Memory B cell (primary cell): ENCODE measurements around the gene FAM174C.

Source experiments
- ATAC-seq: fragments of 150-1000 bp; cut with Tn5 transposase; 2 replicates; pipeline ENCODE4 v1.10.0; 2021; ENCODE audit warnings: low read depth, mild to moderate bottlenecking, moderate library complexity
- DNase-seq, 2 donors: peaks; one replicate each; pipeline ENCODE4 v3.0.0; 2022; ENCODE audit warnings: low spot score in 2 of 2
- H3K27ac Mint-ChIP-seq: one replicate; pipeline ENCODE4 v1.8.0; 2022; ENCODE audit warnings: mild to moderate bottlenecking, moderate library complexity, mixed read lengths
- H3K27me3 Mint-ChIP-seq: one replicate; pipeline ENCODE4 v1.8.0; 2022; ENCODE audit warnings: mixed read lengths
- H3K36me3 Mint-ChIP-seq: one replicate; pipeline ENCODE4 v1.8.0; 2022; ENCODE audit warnings: mild to moderate bottlenecking, mixed read lengths
- H3K4me1 Mint-ChIP-seq: one replicate; pipeline ENCODE4 v1.8.0; 2022; ENCODE audit warnings: mixed read lengths
- H3K4me3 Mint-ChIP-seq: one replicate; pipeline ENCODE4 v1.8.0; 2022; ENCODE audit warnings: mild to moderate bottlenecking, moderate library complexity, mixed read lengths
- H3K9me3 Mint-ChIP-seq: one replicate; pipeline ENCODE4 v1.8.0; 2022; ENCODE audit warnings: mixed read lengths

FAM174C gene

GRCh38 chr19:1284293-1284978, 9.1 kb downstream of the FAM174C start:
- H3K4me3 Mint-ChIP-seq: peak overlapping the region; percentile 67

GRCh38 chr19:1284979-1285736, 9.8 kb downstream of the FAM174C start:
- ATAC-seq (no peak), DNase-seq (peak in 1 of 2 donors; percentile 34)
- peaks cover 5% of the 10 kb centered on the region for H3K4me1 Mint-ChIP-seq
- peaks cover 25% of the 10 kb centered on the region for H3K27me3 Mint-ChIP-seq
- peaks cover 4% of the 10 kb centered on the region for H3K36me3 Mint-ChIP-seq
- H3K4me3 Mint-ChIP-seq: peak overlapping the region; percentile 67
- no peaks in the 10 kb centered on the region for H3K9me3 Mint-ChIP-seq
- no peak overlapping the region for H3K27ac Mint-ChIP-seq

More at GRCh38 chr19:1284293-1284978, 9.1 kb downstream of the FAM174C start:
- H3K36me3 Mint-ChIP-seq: peaks cover 9% of the 10 kb centered on the region
- peaks cover 21% of the 10 kb centered on the region for H3K27me3 Mint-ChIP-seq
- ATAC-seq (no peak), DNase-seq (peak in 1 of 2 donors; percentile 35)
- no peaks in the 10 kb centered on the region for H3K9me3 Mint-ChIP-seq
- no peak overlapping the region for H3K27ac Mint-ChIP-seq
- H3K4me1 Mint-ChIP-seq: peaks cover 11% of the 10 kb centered on the region

- Mint-ChIP-seq H3K9me3 (no peaks in the 10 kb centered on the region), H3K4me1 (peaks cover 5% of the 10 kb centered on the region), H3K4me3 (peak within 1 kb of the TSS; percentile 71), H3K27me3 (peaks cover 25% of the 10 kb centered on the region), H3K36me3 (peaks cover 2% of the 10 kb centered on the region), H3K27ac (no peak within 1 kb of the TSS)
- peak; percentile 17 for ATAC-seq
- DNase-seq: no peak
Measured at GRCh38 chr19:1285737-1286360, 10.5 kb downstream of the FAM174C start, which contains the start of gene EFNA2. EFNA2 (plus strand) TSS chr19:1285873; CDS start chr19:1286169, 296 bp downstream.

DNA sequence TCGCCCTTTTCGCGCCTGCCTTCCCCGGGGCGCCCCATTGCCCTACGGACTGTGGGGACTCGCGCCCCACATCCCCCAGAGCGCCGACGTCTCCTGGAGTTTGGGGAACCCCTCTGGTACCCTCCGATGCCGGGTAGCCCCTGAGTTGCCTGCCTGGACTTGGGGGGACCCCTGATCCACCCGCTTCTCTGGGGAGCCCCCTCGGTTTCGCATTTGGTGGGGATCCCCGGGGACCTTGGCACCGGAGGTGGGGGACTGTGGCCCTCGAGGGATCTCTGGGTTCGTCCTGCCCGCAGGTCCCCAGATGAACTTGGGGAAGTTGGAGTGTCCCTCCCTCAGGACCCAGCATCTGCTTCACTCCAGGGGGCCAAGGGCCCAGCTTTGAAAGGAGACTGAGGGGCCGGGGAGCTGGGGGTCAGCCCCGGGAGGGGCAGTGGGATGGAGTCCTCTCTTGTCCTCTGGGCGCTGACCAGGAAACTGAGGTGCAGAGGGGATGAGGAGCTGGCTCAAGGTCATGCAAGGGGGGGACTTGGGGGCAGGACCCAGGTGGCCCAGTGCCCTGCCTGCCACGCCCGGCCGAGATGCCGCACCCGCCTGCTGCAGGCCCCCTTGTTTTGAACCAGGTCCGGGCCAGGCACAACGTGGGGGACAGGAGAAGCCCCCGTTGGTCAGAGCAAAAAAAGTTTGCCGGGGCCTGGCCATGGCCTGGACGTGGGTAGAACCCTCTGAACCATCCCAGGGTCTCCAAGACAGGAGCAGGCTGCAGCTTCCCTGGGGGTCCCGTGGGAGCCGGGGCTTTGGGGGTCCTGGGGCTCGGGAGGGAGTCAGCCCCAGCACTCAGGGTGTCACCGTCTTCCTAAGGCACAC, 11.4 kb downstream of the FAM174C start:
- no peak overlapping the region for H3K27ac Mint-ChIP-seq
- no peaks in the 10 kb centered on the region for H3K9me3 Mint-ChIP-seq
- H3K27me3 Mint-ChIP-seq: peaks cover 24% of the 10 kb centered on the region
- H3K4me3 Mint-ChIP-seq: peak overlapping the region; percentile 71
- peaks cover 7% of the 10 kb centered on the region for H3K4me1 Mint-ChIP-seq
- no peak for DNase-seq
- no peak for ATAC-seq
- no peaks in the 10 kb centered on the region for H3K36me3 Mint-ChIP-seq

GRCh38 chr19:1287354-1288225, 12.3 kb downstream of the FAM174C start:
- Mint-ChIP-seq H3K27ac (no peak overlapping the region), H3K4me3 (no peak overlapping the region), H3K9me3 (no peaks in the 10 kb centered on the region), H3K36me3 (no peaks in the 10 kb centered on the region), H3K27me3 (peaks cover 29% of the 10 kb centered on the region), H3K4me1 (peaks cover 11% of the 10 kb centered on the region)
- ATAC-seq: no peak
- DNase-seq: peak in 1 of 2 donors; percentile 29

GRCh38 chr19:1288226-1288612, 12.9 kb downstream of the FAM174C start:
- Mint-ChIP-seq H3K4me3 (no peak overlapping the region), H3K9me3 (no peaks in the 10 kb centered on the region), H3K27ac (no peak overlapping the region), H3K4me1 (peaks cover 14% of the 10 kb centered on the region), H3K27me3 (peaks cover 29% of the 10 kb centered on the region), H3K36me3 (no peaks in the 10 kb centered on the region)
- DNase-seq: no peak
- no peak for ATAC-seq

GRCh38 chr19:1288833-1289685, 13.7 kb downstream of the FAM174C start:
- DNase-seq: peak in 1 of 2 donors; percentile 27
- Mint-ChIP-seq H3K36me3 (no peaks in the 10 kb centered on the region), H3K27me3 (peaks cover 29% of the 10 kb centered on the region), H3K27ac (no peak overlapping the region), H3K4me1 (peaks cover 14% of the 10 kb centered on the region), H3K4me3 (no peak overlapping the region), H3K9me3 (no peaks in the 10 kb centered on the region)
- ATAC-seq: no peak

GRCh38 chr19:1289686-1290025, 14.3 kb downstream of the FAM174C start:
- H3K4me1 Mint-ChIP-seq: peaks cover 14% of the 10 kb centered on the region
- peaks cover 27% of the 10 kb centered on the region for H3K27me3 Mint-ChIP-seq
- peak; percentile 21 for ATAC-seq
- no peak overlapping the region for H3K27ac Mint-ChIP-seq
- no peak for DNase-seq
- no peaks in the 10 kb centered on the region for H3K36me3 Mint-ChIP-seq
- H3K4me3 Mint-ChIP-seq: no peak overlapping the region
- H3K9me3 Mint-ChIP-seq: no peaks in the 10 kb centered on the region

- ATAC-seq (no peak), DNase-seq (no peak)
- peaks cover 23% of the 10 kb centered on the region for H3K27me3 Mint-ChIP-seq
Measured at GRCh38 chr19:1290196-1290702, 14.9 kb downstream of the FAM174C start.

DNA sequence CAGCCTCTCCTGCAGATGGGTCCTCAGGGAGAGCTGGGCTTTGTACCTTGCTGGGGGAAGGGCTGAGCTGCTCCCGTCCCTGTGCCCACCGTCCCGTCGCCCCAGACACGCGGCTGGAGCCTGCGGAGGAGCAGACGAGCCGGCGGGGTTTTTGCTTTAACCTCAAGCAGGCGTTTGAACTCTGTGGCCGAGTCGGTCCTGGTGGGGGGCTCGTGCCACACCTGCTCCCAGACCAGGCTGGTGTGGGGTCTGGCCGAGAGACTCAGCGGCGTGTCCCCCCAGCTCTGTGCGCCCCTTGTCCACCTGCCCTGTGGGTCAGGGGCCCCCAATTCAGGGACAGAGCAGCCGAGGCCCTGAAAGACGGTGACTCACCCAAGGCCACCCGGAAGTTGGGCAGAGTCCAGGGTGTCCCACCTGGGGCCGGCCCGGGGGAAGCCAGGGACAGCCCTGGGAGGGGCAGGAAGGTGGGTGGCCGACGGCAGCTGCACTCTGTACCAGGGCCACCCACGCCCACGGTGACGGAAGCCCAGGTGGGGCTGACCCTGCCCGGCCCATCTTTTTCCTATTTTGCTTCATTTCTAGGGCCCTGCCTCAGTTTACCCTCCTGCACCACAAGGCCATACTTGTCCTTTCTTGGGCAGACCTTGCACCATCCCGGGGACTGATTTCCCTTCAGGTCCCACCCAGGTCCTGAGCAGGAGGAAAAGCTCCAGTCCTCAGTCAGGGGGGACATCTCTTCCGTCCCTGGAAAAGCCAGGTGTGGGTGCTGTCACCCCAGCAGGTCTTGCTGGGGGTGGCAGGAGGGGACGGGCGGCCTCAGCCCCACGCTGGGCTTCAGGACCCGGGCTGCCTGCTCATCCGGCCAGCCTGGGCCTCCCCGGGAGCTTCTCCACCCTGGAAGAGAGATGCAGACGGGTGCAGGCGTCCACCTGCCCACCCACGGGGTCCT, 15.6 kb downstream of the FAM174C start:
- no peak overlapping the region for H3K27ac Mint-ChIP-seq
- peaks cover 11% of the 10 kb centered on the region for H3K4me1 Mint-ChIP-seq
- ATAC-seq (no peak), DNase-seq (no peak)
- H3K4me3 Mint-ChIP-seq: no peak overlapping the region
- H3K9me3 Mint-ChIP-seq: no peaks in the 10 kb centered on the region
- no peaks in the 10 kb centered on the region for H3K36me3 Mint-ChIP-seq
- peaks cover 23% of the 10 kb centered on the region for H3K27me3 Mint-ChIP-seq

More at GRCh38 chr19:1290196-1290702, 14.9 kb downstream of the FAM174C start:
- peaks cover 11% of the 10 kb centered on the region for H3K4me1 Mint-ChIP-seq
- no peaks in the 10 kb centered on the region for H3K36me3 Mint-ChIP-seq
- H3K4me3 Mint-ChIP-seq: no peak overlapping the region
- no peak overlapping the region for H3K27ac Mint-ChIP-seq
- H3K9me3 Mint-ChIP-seq: no peaks in the 10 kb centered on the region

- no peak overlapping the region for H3K27ac Mint-ChIP-seq
- ATAC-seq (peak; percentile 48), DNase-seq (no peak)
- H3K9me3 Mint-ChIP-seq: no peaks in the 10 kb centered on the region
- H3K4me3 Mint-ChIP-seq: peak overlapping the region; percentile 74
- H3K4me1 Mint-ChIP-seq: peaks cover 9% of the 10 kb centered on the region
- peaks cover 23% of the 10 kb centered on the region for H3K27me3 Mint-ChIP-seq
- no peaks in the 10 kb centered on the region for H3K36me3 Mint-ChIP-seq
Measured at GRCh38 chr19:1291761-1292418, 16.6 kb downstream of the FAM174C start.
